Measurements from ENCODE around the gene KRT13.

The KRT13 gene

DNA sequence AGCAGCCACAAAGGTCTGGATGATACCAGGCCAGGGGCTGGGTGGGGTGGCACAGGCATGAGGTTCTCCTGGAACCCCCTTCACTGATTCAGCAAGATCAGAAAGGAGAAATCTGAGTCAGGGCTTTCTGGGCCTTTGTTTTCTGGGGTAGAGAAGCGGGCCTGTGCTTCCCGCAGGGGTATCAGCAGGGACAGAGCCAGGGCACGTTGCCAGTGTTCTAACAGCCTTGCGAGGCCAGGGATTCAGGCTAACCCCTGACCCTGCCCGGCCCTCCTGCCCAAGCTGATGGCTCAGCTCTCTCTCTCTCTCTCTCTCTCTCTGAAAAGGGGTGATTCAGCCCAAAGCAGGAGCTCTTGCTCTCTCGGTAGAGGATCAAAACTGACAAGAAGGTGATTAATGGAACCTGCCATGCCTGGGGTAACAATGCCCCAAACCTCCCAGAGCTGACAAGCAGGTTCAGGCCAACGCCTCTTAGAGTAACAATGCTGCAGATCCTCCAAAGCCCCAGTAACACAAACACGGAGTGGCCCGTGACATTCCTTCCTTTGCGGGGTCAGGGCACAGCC, 2.0 kb upstream of the KRT13 start:
- no peak for ATAC-seq
- TF ChIP-seq, protein P1, sequence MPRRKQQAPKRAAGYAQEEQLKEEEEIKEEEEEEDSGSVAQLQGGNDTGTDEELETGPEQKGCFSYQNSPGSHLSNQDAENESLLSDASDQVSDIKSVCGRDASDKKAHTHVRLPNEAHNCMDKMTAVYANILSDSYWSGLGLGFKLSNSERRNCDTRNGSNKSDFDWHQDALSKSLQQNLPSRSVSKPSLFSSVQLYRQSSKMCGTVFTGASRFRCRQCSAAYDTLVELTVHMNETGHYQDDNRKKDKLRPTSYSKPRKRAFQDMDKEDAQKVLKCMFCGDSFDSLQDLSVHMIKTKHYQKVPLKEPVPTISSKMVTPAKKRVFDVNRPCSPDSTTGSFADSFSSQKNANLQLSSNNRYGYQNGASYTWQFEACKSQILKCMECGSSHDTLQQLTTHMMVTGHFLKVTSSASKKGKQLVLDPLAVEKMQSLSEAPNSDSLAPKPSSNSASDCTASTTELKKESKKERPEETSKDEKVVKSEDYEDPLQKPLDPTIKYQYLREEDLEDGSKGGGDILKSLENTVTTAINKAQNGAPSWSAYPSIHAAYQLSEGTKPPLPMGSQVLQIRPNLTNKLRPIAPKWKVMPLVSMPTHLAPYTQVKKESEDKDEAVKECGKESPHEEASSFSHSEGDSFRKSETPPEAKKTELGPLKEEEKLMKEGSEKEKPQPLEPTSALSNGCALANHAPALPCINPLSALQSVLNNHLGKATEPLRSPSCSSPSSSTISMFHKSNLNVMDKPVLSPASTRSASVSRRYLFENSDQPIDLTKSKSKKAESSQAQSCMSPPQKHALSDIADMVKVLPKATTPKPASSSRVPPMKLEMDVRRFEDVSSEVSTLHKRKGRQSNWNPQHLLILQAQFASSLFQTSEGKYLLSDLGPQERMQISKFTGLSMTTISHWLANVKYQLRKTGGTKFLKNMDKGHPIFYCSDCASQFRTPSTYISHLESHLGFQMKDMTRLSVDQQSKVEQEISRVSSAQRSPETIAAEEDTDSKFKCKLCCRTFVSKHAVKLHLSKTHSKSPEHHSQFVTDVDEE (CRISPR knock-in tag; IDR thresholded peaks at IDR 0.05), result no peak
- TF ChIP-seq, protein P2, sequence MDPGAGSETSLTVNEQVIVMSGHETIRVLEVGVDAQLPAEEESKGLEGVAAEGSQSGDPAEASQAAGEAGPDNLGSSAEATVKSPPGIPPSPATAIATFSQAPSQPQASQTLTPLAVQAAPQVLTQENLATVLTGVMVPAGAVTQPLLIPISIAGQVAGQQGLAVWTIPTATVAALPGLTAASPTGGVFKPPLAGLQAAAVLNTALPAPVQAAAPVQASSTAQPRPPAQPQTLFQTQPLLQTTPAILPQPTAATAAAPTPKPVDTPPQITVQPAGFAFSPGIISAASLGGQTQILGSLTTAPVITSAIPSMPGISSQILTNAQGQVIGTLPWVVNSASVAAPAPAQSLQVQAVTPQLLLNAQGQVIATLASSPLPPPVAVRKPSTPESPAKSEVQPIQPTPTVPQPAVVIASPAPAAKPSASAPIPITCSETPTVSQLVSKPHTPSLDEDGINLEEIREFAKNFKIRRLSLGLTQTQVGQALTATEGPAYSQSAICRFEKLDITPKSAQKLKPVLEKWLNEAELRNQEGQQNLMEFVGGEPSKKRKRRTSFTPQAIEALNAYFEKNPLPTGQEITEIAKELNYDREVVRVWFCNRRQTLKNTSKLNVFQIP (CRISPR knock-in tag; IDR thresholded peaks at IDR 0.05; ENCODE audit: borderline replicate concordance, low read depth), result no peak
- TF ChIP-seq TCF4 (CRISPR knock-in tag; IDR thresholded peaks at IDR 0.05; ENCODE audit: borderline replicate concordance) (no peak), ESRRG (CRISPR knock-in tag; IDR thresholded peaks at IDR 0.05) (no peak), BACH2 (CRISPR knock-in tag; IDR thresholded peaks at IDR 0.05; ENCODE audit: borderline replicate concordance) (no peak), CSDC2 (CRISPR knock-in tag; IDR thresholded peaks at IDR 0.05) (no peak), ZNF565 (CRISPR knock-in tag; conservative IDR thresholded peaks at IDR 0.05; ENCODE audit: low read depth) (no peak), ZNF8 (CRISPR knock-in tag; IDR thresholded peaks at IDR 0.05) (no peak), ZNF70 (CRISPR knock-in tag; IDR thresholded peaks at IDR 0.05) (no peak), ZC3H10 (CRISPR knock-in tag; IDR thresholded peaks at IDR 0.05) (no peak), GLIS3 (CRISPR knock-in tag; IDR thresholded peaks at IDR 0.05) (no peak)

DNA sequence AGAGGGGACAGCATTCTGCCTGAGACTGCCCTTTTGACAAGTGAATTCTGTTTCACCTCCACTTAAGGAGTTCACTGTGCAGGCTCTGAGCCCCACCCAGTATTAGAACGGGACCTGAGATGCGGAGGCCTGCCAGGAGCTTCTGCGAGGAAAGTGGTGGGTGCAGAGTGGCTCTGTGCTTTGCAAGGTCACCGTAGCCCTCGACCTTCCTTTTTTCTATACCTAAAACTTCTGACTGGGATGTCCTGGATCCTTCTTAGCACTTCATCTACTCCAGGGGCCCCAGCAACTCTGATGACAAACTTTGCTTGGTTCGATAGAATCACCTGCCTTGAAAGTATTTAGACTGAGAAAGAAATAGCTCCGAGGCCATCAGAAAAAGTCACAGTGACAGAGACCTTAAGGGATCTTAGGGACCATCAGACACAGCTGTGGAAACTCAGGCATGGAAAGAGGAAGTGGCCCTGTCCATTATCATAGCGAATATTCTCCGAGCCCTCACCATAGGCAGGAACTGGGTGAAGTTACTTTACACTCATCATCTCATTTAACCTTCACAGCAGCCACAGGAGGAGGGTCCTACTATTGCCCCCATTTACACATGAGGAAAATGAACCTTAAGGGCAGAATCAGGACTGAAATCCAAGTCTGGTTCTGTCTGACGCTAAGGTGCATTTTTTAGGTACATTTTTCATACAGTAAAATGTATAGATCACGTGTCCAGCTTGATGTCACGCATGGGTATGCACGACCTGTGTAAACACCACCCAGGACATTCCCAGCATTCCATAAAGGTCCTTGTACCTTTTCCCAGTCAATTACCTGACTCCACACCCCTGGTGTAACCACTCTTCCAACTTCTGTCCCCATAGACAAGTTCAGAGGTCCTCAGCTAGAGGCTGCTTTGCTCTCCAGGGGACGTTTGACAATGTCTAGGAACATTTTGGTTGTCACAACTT, 676 bp upstream of the KRT13 start:
- TF ChIP-seq ZC3H10 (CRISPR knock-in tag; IDR thresholded peaks at IDR 0.05) (no peak), ZNF70 (CRISPR knock-in tag; IDR thresholded peaks at IDR 0.05) (no peak), TOX (CRISPR knock-in tag; IDR thresholded peaks at IDR 0.05; ENCODE audit: borderline replicate concordance) (no peak)
- TF ChIP-seq, protein P3, sequence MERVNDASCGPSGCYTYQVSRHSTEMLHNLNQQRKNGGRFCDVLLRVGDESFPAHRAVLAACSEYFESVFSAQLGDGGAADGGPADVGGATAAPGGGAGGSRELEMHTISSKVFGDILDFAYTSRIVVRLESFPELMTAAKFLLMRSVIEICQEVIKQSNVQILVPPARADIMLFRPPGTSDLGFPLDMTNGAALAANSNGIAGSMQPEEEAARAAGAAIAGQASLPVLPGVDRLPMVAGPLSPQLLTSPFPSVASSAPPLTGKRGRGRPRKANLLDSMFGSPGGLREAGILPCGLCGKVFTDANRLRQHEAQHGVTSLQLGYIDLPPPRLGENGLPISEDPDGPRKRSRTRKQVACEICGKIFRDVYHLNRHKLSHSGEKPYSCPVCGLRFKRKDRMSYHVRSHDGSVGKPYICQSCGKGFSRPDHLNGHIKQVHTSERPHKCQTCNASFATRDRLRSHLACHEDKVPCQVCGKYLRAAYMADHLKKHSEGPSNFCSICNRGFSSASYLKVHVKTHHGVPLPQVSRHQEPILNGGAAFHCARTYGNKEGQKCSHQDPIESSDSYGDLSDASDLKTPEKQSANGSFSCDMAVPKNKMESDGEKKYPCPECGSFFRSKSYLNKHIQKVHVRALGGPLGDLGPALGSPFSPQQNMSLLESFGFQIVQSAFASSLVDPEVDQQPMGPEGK (CRISPR knock-in tag; IDR thresholded peaks at IDR 0.05; ENCODE audit: borderline replicate concordance), result no peak
- no peak for ATAC-seq

DNA sequence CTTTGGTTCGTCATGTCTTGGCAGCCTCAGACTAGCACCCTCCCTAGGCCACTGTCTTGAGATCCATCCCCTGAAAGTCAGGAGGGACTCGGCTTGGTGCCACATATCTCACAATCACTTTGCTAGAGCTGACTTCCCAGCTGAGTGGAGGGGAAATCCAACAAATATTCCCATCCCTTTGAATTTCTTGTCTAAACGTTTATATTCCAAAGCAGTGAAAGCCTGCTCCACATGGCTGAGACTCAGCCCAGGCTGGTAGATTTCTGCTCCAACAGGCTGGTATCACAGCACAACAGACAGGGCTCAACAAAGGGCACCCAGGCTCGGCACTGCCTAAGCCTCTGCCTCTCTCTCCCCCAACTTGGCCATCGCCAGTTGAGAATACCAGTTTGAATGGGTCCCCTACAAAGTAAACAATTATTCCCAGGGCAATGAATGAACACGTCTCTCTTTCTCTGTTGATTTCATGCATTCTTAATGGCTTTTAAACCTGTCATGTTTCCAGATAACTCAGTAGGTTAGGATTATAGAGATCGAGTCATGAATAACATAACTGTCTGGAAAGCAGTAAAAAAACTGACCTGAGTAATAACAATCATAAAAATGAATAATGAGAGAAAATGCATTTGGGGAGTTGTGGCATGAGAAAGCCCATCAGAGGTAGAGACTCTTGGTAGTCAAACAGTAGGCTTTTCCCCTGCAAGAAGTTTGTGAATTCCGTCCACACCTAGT, 1.0 kb downstream of the KRT13 start:
- TF ChIP-seq BACH2 (CRISPR knock-in tag; IDR thresholded peaks at IDR 0.05; ENCODE audit: borderline replicate concordance), result no peak
- no peak for TF ChIP-seq ESRRG (CRISPR knock-in tag; IDR thresholded peaks at IDR 0.05)
- TF ChIP-seq GLIS3 (CRISPR knock-in tag; IDR thresholded peaks at IDR 0.05), result no peak
- no peak for TF ChIP-seq TCF4 (CRISPR knock-in tag; IDR thresholded peaks at IDR 0.05; ENCODE audit: borderline replicate concordance)
- TF ChIP-seq PPARA (CRISPR knock-in tag; IDR thresholded peaks at IDR 0.05; ENCODE audit: borderline replicate concordance), result no peak
- TF ChIP-seq, protein P3 (CRISPR knock-in tag; IDR thresholded peaks at IDR 0.05; ENCODE audit: borderline replicate concordance), result no peak
- TF ChIP-seq, protein P2 (CRISPR knock-in tag; IDR thresholded peaks at IDR 0.05; ENCODE audit: borderline replicate concordance, low read depth), result no peak
- no peak for TF ChIP-seq ZFP30 (CRISPR knock-in tag; IDR thresholded peaks at IDR 0.05)
- no peak for TF ChIP-seq CSDC2 (CRISPR knock-in tag; IDR thresholded peaks at IDR 0.05)
- no peak for ATAC-seq
